Omental fat pad (tissue), 4 donors: Measurements from ENCODE around the gene HEATR1. TPM values are rescaled to one million over a fixed set of nuclear protein-coding genes. Genes with fewer than 3 reads are reported as not detected.
"Not testable (repeated sequence)": the region's sequence is repeated elsewhere in the genome, so short reads cannot be mapped to it uniquely, and the experiment has no call there.

Source experiments
- ATAC-seq: fragments of 150-250 bp; one replicate; pipeline ENCODE4 v1.9.1; 2016; ENCODE audit warnings: mild to moderate bottlenecking, moderate library complexity; ENCODE audit not compliant: low FRiP score
- DNase-seq: peaks from one replicate; pipeline ENCODE4 v3.0.0-alpha.2; 2019; ENCODE audit warnings: low spot score
- CTCF ChIP-seq, 3 donors: fragments of 450-650 bp; IDR thresholded peaks; one replicate each; pipeline ENCODE4 v1.5.1; 2016 to 2017; ENCODE audit warnings: antibody characterized with exemption in 3 of 3, mild to moderate bottlenecking in 3 of 3, moderate library complexity in 2 of 3
- total RNA-seq, 4 donors: library from RNA; depleted of rRNA; stranded (reverse); fragments of >200 nt; gene quantifications; one replicate each; pipeline ENCODE4 v1.1.0, GENCODE V29; 2016

HEATR1 gene
- total RNA-seq, 4 donors from 2014 or later = 25.9 to 75.4 (median 41.9) TPM

- ATAC-seq (no peak), DNase-seq (no peak)
- TF ChIP-seq CTCF (IDR thresholded peaks at IDR 0.05) = no peak
These were observed 14.8 kb downstream of the HEATR1 start for GRCh38 chr1:236589531-236589930.

DNA sequence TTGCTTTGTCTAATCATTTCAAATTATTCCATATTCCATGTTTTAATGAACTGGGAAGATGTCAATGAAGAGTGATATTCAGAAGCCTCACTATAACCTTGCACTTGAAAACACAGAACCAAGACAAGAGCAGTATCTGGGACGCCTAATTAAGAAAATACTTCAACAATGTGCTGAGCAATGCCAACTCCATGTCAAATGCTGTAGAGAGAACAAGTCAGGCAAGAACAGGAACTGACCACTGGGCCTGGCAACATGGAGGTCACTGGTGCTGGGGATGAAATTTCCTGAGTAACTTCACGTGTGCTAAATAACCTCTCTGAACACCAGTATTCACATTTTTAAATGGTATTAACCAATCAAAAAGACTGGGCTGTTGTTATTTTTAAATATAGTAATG is 22.8 kb downstream of the HEATR1 start:
- TF ChIP-seq CTCF (IDR thresholded peaks at IDR 0.05) = no peak
- no peak for DNase-seq
- ATAC-seq = no peak

DNA sequence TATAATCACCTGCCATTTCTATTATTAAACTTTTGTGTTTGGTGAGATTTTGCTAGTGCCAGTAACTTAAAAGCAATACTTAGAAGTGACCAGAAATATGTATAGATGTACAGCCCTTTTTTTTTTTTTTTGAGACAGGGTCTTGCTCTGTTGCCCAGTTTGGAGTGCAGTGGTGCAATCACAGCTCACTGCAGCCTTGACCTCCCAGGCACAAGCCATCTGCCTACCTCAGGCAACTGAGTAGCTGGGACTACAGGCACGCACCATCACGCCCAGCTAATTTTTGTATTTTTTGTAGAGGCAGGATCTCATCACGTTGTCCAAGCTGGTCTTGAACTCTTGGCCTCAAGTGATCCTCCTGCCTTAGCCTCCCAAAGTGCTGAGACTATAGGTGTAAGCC is 23.9 kb downstream of the HEATR1 start:
- ATAC-seq, DNase-seq: not testable (repeated sequence)

DNA sequence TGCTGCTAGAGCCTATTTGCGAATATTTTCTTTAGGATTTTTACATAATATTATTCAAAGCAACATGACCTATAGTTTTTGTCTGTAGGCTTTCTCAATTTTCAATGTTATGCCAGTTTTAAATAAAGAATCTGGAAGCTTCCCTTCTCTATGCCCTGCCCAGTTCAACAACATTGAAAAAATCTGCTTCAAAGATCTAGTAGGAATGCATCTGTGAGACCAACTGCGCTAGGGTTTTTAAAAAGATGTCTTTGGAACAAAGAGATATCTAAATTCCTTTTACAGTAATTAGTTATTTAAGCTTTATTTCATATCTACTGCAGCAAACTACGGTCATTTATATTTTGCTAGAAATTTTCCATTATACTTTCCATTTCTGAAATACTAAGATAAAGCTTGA is 25.7 kb downstream of the HEATR1 start:
- no peak for TF ChIP-seq CTCF (IDR thresholded peaks at IDR 0.05)
- no peak for DNase-seq
- no peak for ATAC-seq

DNA sequence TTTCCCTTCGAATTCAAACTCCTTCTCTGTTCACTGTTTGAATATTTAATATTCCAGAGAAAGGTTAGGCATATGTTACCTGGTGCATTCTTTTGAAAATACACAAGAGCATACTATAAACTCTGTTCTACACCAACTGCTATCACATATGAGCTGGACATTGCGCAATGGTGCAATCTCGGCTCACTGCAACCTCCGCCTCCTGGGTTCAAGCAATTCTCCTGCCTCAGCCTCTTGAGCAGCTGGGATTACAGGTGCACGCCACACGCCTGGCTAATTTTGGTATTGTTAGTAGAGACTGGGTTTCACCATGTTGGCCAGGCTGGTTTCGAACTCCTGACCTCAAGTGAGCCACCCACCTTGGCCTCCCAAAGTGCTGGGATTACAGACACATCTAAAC is 27.3 kb downstream of the HEATR1 start:
- ATAC-seq, DNase-seq: not testable (repeated sequence)

GRCh38 chr1:236576004-236576403 is 28.3 kb downstream of the HEATR1 start:
- no peak for DNase-seq
- ATAC-seq = no peak
- TF ChIP-seq CTCF (IDR thresholded peaks at IDR 0.05) = no peak

DNA sequence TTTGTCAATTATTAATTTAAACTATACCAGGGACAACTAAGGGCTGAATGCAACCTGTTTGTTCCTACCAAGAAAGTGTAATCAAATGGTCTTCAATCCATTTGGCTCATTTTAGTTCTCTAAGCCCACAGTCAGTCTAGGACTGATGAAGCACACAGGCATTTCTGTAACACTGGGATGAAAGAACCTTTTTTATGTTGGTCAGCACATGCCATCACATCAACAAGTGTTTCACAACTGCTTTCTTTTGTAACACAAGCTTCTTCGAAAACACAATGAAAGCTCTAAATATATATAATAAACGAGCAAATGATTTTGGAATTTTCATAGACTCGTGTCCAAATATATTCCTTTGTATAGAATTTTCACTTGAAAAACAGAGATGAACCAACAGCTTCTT is 28.8 kb downstream of the HEATR1 start:
- ATAC-seq = no peak
- no peak for DNase-seq
- no peak for TF ChIP-seq CTCF (IDR thresholded peaks at IDR 0.05)

- no peak for TF ChIP-seq CTCF (IDR thresholded peaks at IDR 0.05)
- no peak for DNase-seq
- ATAC-seq = no peak
These were observed 35.9 kb downstream of the HEATR1 start for GRCh38 chr1:236568285-236568894.
